B cell (primary cell): ENCODE measurements around the gene LARGE1. TPM values are rescaled to one million over a fixed set of nuclear protein-coding genes. Genes with fewer than 3 reads are reported as not detected.

Source experiments
- ATAC-seq: fragments of 200-7000 bp; cut with Tn5 transposase; one replicate; pipeline ENCODE4 v1.10.0; 2021; ENCODE audit warnings: low read depth, mild to moderate bottlenecking, moderate number of reproducible peaks, moderate library complexity
- CTCF ChIA-PET: fragments of 350-600 bp; sonication (Branson Sonifier 250); formaldehyde crosslinking; loops from one replicate; lab custom pipeline; 2021; ENCODE audit warnings: antibody characterized with exemption, inconsistent platforms; lab: Charles Lee
- POLR2A ChIA-PET: fragments of 350-600 bp; sonication (Branson Sonifier 250); formaldehyde crosslinking; loops from one replicate; lab custom pipeline; 2021; ENCODE audit warnings: antibody characterized with exemption; lab: Charles Lee
- DNase-seq: peaks from one replicate; pipeline ENCODE4 v3.0.0; 2013
- H2AFZ ChIP-seq: 2 replicates; pipeline ENCODE4 v1.6.1; 2012; ENCODE audit warnings: mild to moderate bottlenecking, low read depth, low read length; ENCODE audit not compliant: insufficient read depth, poor library complexity, severe bottlenecking
- H3K27ac ChIP-seq, 2 donors: 1 replicate in 1 of 2; 2 replicates in 1 of 2; pipeline ENCODE4 v1.5.1; 2012 to 2013; ENCODE audit warnings: low read length in 2 of 2, mild to moderate bottlenecking in 2 of 2, moderate library complexity in 1 of 2
- H3K27me3 ChIP-seq, 4 experiments: fragments of 200-600 bp in 1 of 4; sonication (generic) in 1 of 4; replicated peaks in 1 of 4; 1 replicate in 2 of 4; 2 replicates in 2 of 4; pipeline versions ENCODE4 v1.6.1 to v1.7.0; 2013 to 2016; ENCODE audit warnings: low read length in 3 of 4, mild to moderate bottlenecking in 2 of 4, mixed read lengths in 1 of 4, moderate library complexity in 1 of 4; ENCODE audit not compliant: insufficient read depth in 4 of 4, control insufficient read depth in 3 of 4; ENCODE audit errors: control extremely low read depth in 1 of 4
- H3K36me3 ChIP-seq, 2 experiments: replicated peaks in 1 of 2; 1 replicate in 1 of 2; 2 replicates in 1 of 2; pipeline versions ENCODE4 v1.6.1 to v1.7.1; 2013; ENCODE audit warnings: low read length in 1 of 2; ENCODE audit not compliant: insufficient read depth in 2 of 2, control insufficient read depth in 1 of 2; ENCODE audit errors: control extremely low read depth in 1 of 2, extremely low read depth in 1 of 2
- H3K4me1 ChIP-seq, 2 donors: fragments of 200-600 bp in 1 of 2; sonication (generic) in 1 of 2; 1 replicate in 1 of 2; 2 replicates in 1 of 2; pipeline versions ENCODE4 v1.5.1 to v1.6.1; 2013 to 2017; ENCODE audit warnings: low read length in 2 of 2; ENCODE audit not compliant: control insufficient read depth in 2 of 2, insufficient read depth in 2 of 2
- H3K4me2 ChIP-seq: replicated peaks from 2 replicates; pipeline ENCODE3; 2012; ENCODE audit warnings: mild to moderate bottlenecking, low read depth, low read length; ENCODE audit not compliant: poor library complexity, severe bottlenecking
- H3K4me3 ChIP-seq, 5 experiments: fragments of 200-600 bp in 1 of 5; sonication (generic) in 1 of 5; 1 replicate in 3 of 5; 2 replicates in 2 of 5; pipeline versions ENCODE4 v1.5.1 to v1.7.0; 2011 to 2016; ENCODE audit warnings: low read length in 4 of 5, mild to moderate bottlenecking in 4 of 5, low read depth in 2 of 5, control low read depth in 1 of 5, moderate library complexity in 1 of 5; ENCODE audit not compliant: insufficient read depth in 1 of 5; ENCODE audit errors: control extremely low read depth in 1 of 5, extremely low read depth in 1 of 5
- H3K79me2 ChIP-seq: fragments of 200-600 bp; sonication (generic); one replicate; pipeline ENCODE4 v1.6.0; 2016; ENCODE audit warnings: low read length; ENCODE audit not compliant: control insufficient read depth, insufficient read depth
- H3K9ac ChIP-seq: fragments of 200-600 bp; sonication (generic); 2 replicates; pipeline ENCODE4 v1.6.1; 2017; ENCODE audit warnings: mild to moderate bottlenecking, low read length, moderate library complexity
- H3K9me3 ChIP-seq, 3 donors: one replicate each; pipeline versions ENCODE4 v1.6.1 to v1.7.1; 2013; ENCODE audit warnings: low read length in 2 of 3; ENCODE audit not compliant: control insufficient read depth in 2 of 3, insufficient read depth in 1 of 3; ENCODE audit errors: control extremely low read depth in 1 of 3
- H4K20me1 ChIP-seq: 2 replicates; pipeline ENCODE4 v1.6.0; 2012; ENCODE audit warnings: mild to moderate bottlenecking, low read length; ENCODE audit not compliant: insufficient read depth, control insufficient read depth, poor library complexity, severe bottlenecking
- H3K27ac Mint-ChIP-seq: one replicate; pipeline ENCODE4 v1.8.0; 2021; ENCODE audit warnings: mixed read lengths
- H3K27me3 Mint-ChIP-seq: one replicate; pipeline ENCODE4 v1.8.0; 2021; ENCODE audit warnings: mixed read lengths
- H3K4me1 Mint-ChIP-seq: one replicate; pipeline ENCODE4 v1.8.0; 2021; ENCODE audit warnings: mixed read lengths
- H3K4me3 Mint-ChIP-seq: one replicate; pipeline ENCODE4 v1.8.0; 2021; ENCODE audit warnings: mixed read lengths
- H3K9me3 Mint-ChIP-seq: one replicate; pipeline ENCODE4 v1.8.0; 2022; ENCODE audit warnings: mixed read lengths; ENCODE audit not compliant: insufficient read depth
- CTCF ChIP-seq: fragments of 200-600 bp; IDR thresholded peaks from one replicate; pipeline ENCODE4 v1.8.0; 2022; ENCODE audit warnings: antibody characterized with exemption, mild to moderate bottlenecking
- EZH2 ChIP-seq: IDR thresholded peaks from 2 replicates; pipeline ENCODE4 v1.6.1; 2012; ENCODE audit warnings: borderline replicate concordance, low read depth, mild to moderate bottlenecking, moderate library complexity, low read length; ENCODE audit not compliant: insufficient read depth, poor library complexity, severe bottlenecking
- WGBS: methylation state at CpG from one replicate; pipeline ENCODE4 v1.1.5; 2013; ENCODE audit warnings: missing lambda C conversion rate; ENCODE audit not compliant: insufficient coverage; 5-methylcytosine and 5-hydroxymethylcytosine counted together
- intact Hi-C: fragments of 100-400 bp; cut with micrococcal nuclease; formaldehyde crosslinking; loops from one replicate; pipeline ENCODE4 v1.10.0; 2022
- polyA plus RNA-seq: library from polyadenylated mRNA; depleted of rRNA; stranded (reverse); fragments of >200 nt; gene quantifications from 2 replicates; pipeline ENCODE4 v1.2.3, GENCODE V29; 2012
- total RNA-seq, 2 donors: library from RNA; stranded (reverse); fragments of 120-200 nt in 1 of 2; gene quantifications; 1 replicate in 1 of 2; 2 replicates in 1 of 2; pipeline versions ENCODE4 v1.2.3 to v1.2.4, GENCODE V29; 2013 to 2022

The LARGE1 gene
- total and polyA plus RNA-seq, 2 donors (not counting 1 experiment from before 2014, with no cell fraction given): 20.7 to 82.0 TPM

GRCh38 chr22:33401291-33401690 lies 519.0 kb downstream of the LARGE1 start:
- no peak overlapping the region for H3K9ac ChIP-seq
- no peak overlapping the region for H3K27ac Mint-ChIP-seq
- H3K9me3 ChIP-seq: peaks cover 0 to 4% (median 0%) of the 10 kb centered on the region in 3 donors
- no peak overlapping the region for H3K27ac ChIP-seq
- H3K9me3 Mint-ChIP-seq: no peaks in the 10 kb centered on the region
- no peaks in the 10 kb centered on the region for H3K27me3 Mint-ChIP-seq
- ChIA-PET CTCF (no interaction called here), POLR2A (no interaction called here)
- no peak for DNase-seq
- H3K4me1 Mint-ChIP-seq: peaks cover 8% of the 10 kb centered on the region
- no peak for ATAC-seq
- no peaks in the 10 kb centered on the region for H3K27me3 ChIP-seq
- peaks cover 0 to 6% of the 10 kb centered on the region in 2 experiments for H3K36me3 ChIP-seq
- intact Hi-C loops: no loop called here
- WGBS: 100% methylated on average over 4 of the region's 5 CpGs
- H3K4me1 ChIP-seq: no peaks in the 10 kb centered on the region
- TF ChIP-seq CTCF (no peak), EZH2 (no peak)
- no peak overlapping the region for H3K4me3 Mint-ChIP-seq
- H3K4me2 ChIP-seq: no peak overlapping the region
- no peak overlapping the region for H2AFZ ChIP-seq
- H3K4me3 ChIP-seq: no peak overlapping the region
- H4K20me1 ChIP-seq: no peaks in the 10 kb centered on the region
- no peaks in the 10 kb centered on the region for H3K79me2 ChIP-seq

GRCh38 chr22:33400891-33401290 lies 519.4 kb downstream of the LARGE1 start:
- Histone ChIP-seq H3K9ac (no peak overlapping the region), H3K79me2 (no peaks in the 10 kb centered on the region), H3K36me3 (peaks cover 0 to 6% of the 10 kb centered on the region in 2 experiments), H3K4me2 (no peak overlapping the region), H3K4me3 (no peak overlapping the region), H3K9me3 (peaks cover 0 to 4% (median 0%) of the 10 kb centered on the region in 3 donors), H3K4me1 (no peaks in the 10 kb centered on the region), H4K20me1 (no peaks in the 10 kb centered on the region), H3K27ac (no peak overlapping the region), H2AFZ (no peak overlapping the region), H3K27me3 (no peaks in the 10 kb centered on the region)
- no peaks in the 10 kb centered on the region for H3K9me3 Mint-ChIP-seq
- intact Hi-C loops: no loop called here
- 90% methylated on average over 3 of the region's 5 CpGs for WGBS
- POLR2A ChIA-PET: no interaction called here
- ATAC-seq (no peak), DNase-seq (no peak)
- no peak overlapping the region for H3K27ac Mint-ChIP-seq
- H3K4me3 Mint-ChIP-seq: no peak overlapping the region
- TF ChIP-seq EZH2: no peak
- TF ChIP-seq CTCF: no peak
- H3K4me1 Mint-ChIP-seq: peaks cover 8% of the 10 kb centered on the region
- CTCF ChIA-PET: no interaction called here
- H3K27me3 Mint-ChIP-seq: no peaks in the 10 kb centered on the region
